NB4 (cell line): ENCODE data around the gene CXCR6.

ENCODE experiments used
- CTCF ChIP-seq: IDR thresholded peaks from one replicate; pipeline ENCODE4 v1.5.1; 2012; ENCODE audit warnings: low read depth, low read length
- MAX ChIP-seq: IDR thresholded peaks from 2 replicates; pipeline ENCODE4 v1.6.1; 2011; ENCODE audit warnings: low read depth, low read length
- POLR2A ChIP-seq: IDR thresholded peaks from 2 replicates; pipeline ENCODE4 v1.6.1; 2011; ENCODE audit warnings: mild to moderate bottlenecking; ENCODE audit not compliant: insufficient read length; ENCODE audit errors: extremely low read depth

- TF ChIP-seq CTCF (no peak), POLR2A (no peak), MAX (no peak)
These were observed 41.4 kb downstream of the CXCR6 start for GRCh38 chr3:45984331-45985312.
